HG03097 (cell line): Measurements from ENCODE around the gene GAS5.

ENCODE experiments used
- ATAC-seq: cut with Tn5 transposase; IDR thresholded peaks from one replicate; pipeline ENCODE4 v1.9.1; 2021; ENCODE audit not compliant: unreplicated experiment, low FRiP score

Gene GAS5

GRCh38 chr1:173832748-173833147, 35.0 kb downstream of the GAS5 start:
- no peak for ATAC-seq

- no peak for ATAC-seq
These were observed 40.2 kb downstream of the GAS5 start for GRCh38 chr1:173827611-173828010.

GRCh38 chr1:173824315-173825081, 43.3 kb downstream of the GAS5 start, which contains the start of the genes CENPL and DARS2:
CENPL (minus strand) TSS chr1:173824883; CDS start chr1:173811299, 13,584 bp downstream.
DARS2 (plus strand) TSS chr1:173824673; CDS start chr1:173825230, 557 bp downstream.
- ATAC-seq: peak; percentile 89

- peak; percentile 43 for ATAC-seq
These were observed 43.9 kb downstream of the GAS5 start for GRCh38 chr1:173823781-173824314.

GRCh38 chr1:173821680-173822079, 46.1 kb downstream of the GAS5 start:
- no peak for ATAC-seq

GRCh38 chr1:173818459-173818858, 49.3 kb downstream of the GAS5 start:
- no peak for ATAC-seq
